Suppressor macrophage treated with lipopolysaccharide for 4 hours (primary cell): ENCODE results near the gene ACTR2.
"Not testable (repeated sequence)": the region's sequence is repeated elsewhere in the genome, so short reads cannot be mapped to it uniquely, and the experiment has no call there.

ENCODE experiments used
- DNase-seq: peaks from one replicate; pipeline ENCODE4 v3.0.0-alpha.2; 2020

Gene ACTR2

DNA sequence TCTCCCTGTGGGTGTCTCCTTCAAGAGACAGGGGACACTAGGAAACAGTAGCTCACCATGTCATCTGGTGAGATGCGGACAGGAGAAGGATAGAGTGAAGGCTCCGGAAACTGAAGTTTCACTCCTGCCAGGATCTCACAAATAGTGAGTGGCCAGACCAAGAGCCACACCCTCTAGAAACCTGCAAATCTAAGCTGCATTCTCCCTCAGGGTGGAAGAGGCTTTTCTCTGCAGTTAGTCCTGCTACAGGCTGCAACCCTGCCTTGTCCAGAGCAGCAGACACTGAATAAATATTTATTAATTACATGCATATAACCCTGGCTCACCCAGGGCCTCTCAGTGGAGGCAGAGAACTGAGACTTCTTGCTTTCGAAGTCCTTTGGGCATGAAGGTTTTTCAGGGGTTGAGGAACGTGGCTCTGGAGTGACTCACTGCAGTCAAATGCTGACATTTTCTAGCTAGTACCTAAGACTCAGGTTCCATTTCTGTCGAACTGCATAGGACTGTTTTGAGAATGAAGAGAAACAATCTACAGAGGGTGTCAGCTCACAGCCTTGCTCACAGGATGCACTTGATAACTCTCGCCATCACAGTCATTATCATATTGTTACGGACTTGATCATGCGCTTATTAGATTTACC lies 87.3 kb downstream of the ACTR2 start:
- no peak for DNase-seq

DNA sequence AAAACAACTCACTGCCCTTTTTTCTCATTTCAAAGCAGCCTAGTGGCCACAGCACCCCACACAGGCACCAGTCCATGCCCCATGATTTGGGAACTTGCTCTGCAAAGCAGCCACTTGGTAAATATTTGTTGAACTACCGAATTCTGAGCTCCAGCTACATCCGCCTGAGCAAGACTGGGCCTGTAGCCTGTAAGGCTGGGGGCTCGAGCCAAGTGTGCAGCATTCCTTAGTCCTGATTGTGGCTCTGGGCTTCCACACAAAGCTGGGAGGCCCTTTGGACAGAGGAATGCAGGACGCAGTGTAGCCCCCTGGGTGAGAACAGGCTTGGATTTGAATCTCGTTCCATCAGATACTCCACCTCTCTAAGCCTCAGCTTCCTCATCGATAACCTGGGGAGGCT lies 88.4 kb downstream of the ACTR2 start:
- DNase-seq, result no peak

DNA sequence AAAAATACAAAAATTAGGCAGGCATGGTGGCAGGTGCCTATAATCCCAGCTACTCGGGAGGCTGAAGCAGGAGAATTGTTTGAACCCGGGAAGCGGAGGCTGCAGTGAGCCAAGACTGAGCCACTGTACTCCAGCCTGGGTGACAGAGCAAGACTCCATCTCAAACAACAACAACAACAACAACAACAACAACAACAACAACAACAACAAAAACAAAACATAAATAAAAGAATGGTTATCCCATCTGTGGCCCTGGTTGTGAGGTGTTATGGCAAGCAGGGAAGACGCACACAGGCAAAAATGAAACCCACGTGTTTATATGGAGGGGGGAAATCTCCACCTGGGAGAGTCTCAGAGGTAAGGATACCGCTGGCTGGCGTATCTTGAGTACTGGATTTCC lies 89.7 kb downstream of the ACTR2 start:
- not testable (repeated sequence) for DNase-seq

DNA sequence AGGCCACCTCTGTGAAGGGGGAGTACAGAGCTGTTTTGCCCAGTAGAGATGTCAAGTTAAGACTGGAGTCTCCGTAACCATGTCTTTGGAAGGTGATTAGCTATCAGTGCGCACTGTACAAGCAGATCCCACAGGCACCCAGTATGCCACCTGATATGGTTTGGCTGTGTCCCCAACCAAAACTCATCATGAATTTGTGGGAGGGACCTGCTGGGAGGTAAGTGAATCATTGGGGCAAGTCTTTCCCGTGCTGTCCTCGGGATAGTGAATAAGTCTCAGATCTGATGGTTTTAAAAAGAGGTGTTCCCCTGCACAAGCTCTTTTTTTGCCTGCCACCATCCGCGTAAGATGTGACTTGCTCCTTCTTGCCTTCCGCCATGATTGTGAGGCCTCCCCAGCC lies 90.2 kb downstream of the ACTR2 start:
- DNase-seq, result no peak

DNA sequence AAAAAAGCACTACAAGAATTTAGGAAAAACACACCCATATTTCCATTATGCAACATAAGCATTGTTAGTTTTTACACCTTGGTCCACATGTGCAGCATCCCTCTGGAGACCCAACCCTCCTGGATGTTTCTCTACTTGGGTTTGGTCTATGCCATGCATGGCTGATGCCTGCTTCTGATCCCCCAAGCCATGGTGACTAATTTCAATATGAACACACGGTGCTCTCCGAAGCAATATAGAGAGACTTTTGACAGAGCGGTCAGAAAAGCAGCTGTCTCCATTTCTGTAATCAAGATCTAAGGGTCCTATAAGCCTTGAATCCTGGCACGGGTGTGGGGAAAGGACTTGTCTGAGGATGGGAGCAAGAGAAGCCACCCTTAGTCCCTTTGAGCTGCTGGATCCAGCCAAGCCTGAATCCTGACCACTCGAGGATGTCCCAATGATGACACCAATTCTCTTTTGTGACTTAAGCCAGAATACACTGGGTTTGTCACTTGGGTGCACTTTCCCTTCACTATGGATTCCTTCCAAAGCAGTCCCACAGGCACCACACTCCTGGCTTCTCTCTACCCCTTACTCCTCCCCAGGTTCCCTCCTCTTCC lies 91.5 kb downstream of the ACTR2 start:
- no peak for DNase-seq

DNA sequence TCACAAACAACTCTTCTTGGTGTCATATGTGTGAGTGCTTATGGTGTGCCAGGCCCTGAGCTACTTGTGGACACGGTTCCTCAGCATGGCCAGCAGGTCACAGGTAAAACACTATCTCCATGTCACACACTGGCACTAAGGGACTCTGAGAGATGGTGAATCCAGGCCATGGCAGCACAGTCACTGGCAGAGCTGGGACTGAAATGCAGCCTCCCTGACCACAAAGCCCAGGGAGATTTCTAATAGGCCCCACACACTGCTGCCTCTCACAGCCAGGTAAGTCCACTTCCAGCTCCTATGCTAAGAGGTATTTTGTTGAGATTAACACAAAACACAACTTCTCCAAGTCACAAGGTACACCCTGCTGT lies 92.0 kb downstream of the ACTR2 start:
- DNase-seq, result no peak

DNA sequence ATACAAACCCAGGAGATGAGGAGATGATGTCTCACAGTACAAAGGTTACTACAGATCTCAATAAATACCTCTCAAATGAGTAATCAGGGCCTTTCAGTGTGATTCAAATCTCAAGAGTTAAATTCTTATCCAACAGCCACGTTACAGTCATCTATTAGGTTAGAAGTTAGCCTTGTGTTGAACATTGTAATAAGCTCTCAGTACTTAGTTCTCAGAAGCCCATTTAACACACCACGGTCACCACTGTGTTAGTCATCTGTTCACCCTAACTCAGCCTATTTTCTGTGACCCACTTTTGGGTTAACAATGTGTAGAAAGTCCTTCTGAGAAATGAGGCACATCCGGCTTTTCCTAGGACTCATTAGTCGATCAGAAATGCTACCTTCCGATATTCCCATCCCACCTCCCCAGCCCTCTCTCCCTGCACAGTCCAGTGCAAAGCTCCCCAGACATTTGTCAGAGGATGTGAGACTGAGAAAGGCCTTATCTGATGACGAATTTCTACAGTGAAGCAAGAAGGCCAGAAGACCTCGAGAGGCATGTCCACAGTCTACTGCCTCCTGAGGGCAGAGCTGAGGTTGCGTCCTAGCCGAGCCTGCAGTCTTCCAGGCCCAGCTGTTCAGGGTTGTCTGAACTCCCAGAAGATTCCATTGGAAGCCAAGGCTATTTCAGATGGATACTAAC lies 92.6 kb downstream of the ACTR2 start:
- DNase-seq, result no peak
